ENCODE measurements around the gene BCKDHA. TPM values are rescaled to one million over a fixed set of nuclear protein-coding genes. Genes with fewer than 3 reads are reported as not detected.
A peak's percentile ranks its signal among the peaks of the same experiment; 100 is the strongest.
"Not testable (repeated sequence)": the region's sequence is repeated elsewhere in the genome, so short reads cannot be mapped to it uniquely, and the experiment has no call there.

Gene BCKDHA
- total and polyA plus RNA-seq, 4 experiments from 2014 or later = 23.6 to 65.1 (median 43.4) TPM

DNA sequence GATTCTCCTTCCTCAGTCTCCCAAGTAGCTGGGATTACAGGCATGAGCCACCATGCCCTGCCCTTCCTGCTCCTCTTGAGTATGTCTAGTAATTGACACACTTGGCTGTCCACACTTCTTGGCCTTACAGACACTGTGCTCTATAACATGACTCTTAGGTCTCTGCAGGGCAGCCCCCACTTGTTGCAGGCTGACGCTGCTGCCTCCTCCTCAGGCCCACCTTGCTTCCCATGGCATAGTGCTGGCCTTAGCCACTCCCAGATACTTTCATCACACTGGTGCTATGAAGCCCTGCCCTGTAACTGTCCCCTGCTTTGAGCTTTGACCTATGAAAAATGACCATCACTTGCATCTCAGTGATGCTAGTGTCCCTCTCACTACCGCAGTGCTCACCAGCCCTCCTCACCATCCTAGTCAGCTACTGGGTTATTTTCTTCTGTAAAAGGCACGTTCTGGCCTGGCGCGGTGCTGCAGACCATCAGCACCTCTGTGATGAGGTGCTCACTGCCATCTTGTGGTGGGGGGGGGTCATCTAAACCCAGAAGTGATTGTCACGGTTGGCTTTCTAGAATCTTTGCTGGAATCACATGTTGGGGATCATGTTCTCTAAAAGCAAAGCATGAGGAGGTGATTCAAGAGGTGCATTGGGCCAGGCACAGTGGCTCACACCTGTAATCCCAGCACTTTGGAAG lies 55.1 kb downstream of the BCKDHA start:
- no peak for DNase-seq
- Mint-ChIP-seq H3K27ac (no peak overlapping the region), H3K27me3 (peaks cover 1 to 8% of the 10 kb centered on the region in 2 donors), H3K4me1 (peaks cover 9 to 27% (median 13%) of the 10 kb centered on the region in 4 donors), H3K4me3 (peak overlapping the region in 1 of 8 donors; percentile 9), H3K9me3 (no peaks in the 10 kb centered on the region), H3K36me3 (no peaks in the 10 kb centered on the region)
- Histone ChIP-seq H3K4me3 (ENCODE audit: low read length in 2 of 2) (no peak overlapping the region), H3K27me3 (ENCODE audit: insufficient read depth, low read length) (no peaks in the 10 kb centered on the region), H3K27ac (ENCODE audit: low read depth, low read length) (no peak overlapping the region), H3K9me3 (ENCODE audit: control insufficient read depth in 1 of 2, low read length in 2 of 2) (no peaks in the 10 kb centered on the region), H3K36me3 (ENCODE audit: insufficient read depth, low read length) (no peaks in the 10 kb centered on the region), H3K4me1 (ENCODE audit: insufficient read depth, low read length) (peaks cover 22% of the 10 kb centered on the region)
- ChIA-PET POLR2A (ENCODE audit: partially characterized antibody) (no interaction called here), CTCF (ENCODE audit: partially characterized antibody) (interaction anchor here (1.2 to 7.6 kb wide), 4 partner anchors 107 to 144 kb away, joined by 5 to 96 read pairs (median 26); no protein-coding TSS in a partner anchor)
- intact Hi-C loops (cut with micrococcal nuclease) = no loop called here

DNA sequence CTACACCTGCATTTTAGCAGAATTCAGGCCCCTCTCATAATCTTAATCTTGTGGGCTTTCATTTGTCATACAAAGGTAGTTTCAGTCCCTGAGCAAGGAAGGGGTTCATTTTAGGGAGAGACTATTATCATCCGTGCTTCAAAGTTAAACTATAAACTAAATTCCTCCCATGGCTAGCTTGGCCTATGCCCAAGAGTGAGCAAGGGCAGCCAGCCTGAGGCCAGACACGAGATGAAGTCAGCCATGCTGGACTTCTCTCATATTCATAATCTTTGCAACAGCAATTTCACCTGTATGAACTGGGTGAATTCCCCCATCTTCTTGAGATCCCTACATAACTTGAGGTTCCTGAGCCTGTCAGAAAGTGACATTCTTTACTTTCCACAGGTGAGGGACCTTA lies 58.3 kb downstream of the BCKDHA start:
- Histone ChIP-seq H3K27ac (ENCODE audit: low read depth, low read length) (no peak overlapping the region), H3K36me3 (ENCODE audit: insufficient read depth, low read length) (no peaks in the 10 kb centered on the region), H3K4me1 (ENCODE audit: insufficient read depth, low read length) (peaks cover 16% of the 10 kb centered on the region), H3K9me3 (ENCODE audit: control insufficient read depth in 1 of 2, low read length in 2 of 2) (no peaks in the 10 kb centered on the region), H3K27me3 (ENCODE audit: insufficient read depth, low read length) (no peaks in the 10 kb centered on the region), H3K4me3 (ENCODE audit: low read length in 2 of 2) (no peak overlapping the region)
- Mint-ChIP-seq H3K27me3 (peaks cover 1 to 2% of the 10 kb centered on the region in 2 donors), H3K9me3 (no peaks in the 10 kb centered on the region), H3K36me3 (no peaks in the 10 kb centered on the region), H3K4me3 (no peak overlapping the region), H3K4me1 (peaks cover 8 to 16% (median 15%) of the 10 kb centered on the region in 4 donors), H3K27ac (peak overlapping the region in 1 of 7 donors; percentile 66)
- ChIA-PET CTCF (ENCODE audit: partially characterized antibody) (interaction anchor here (1.1 to 2.3 kb wide), 5 partner anchors 16 to 251 kb away, joined by 3 to 10 read pairs (median 4); partner anchors contain the start of gene DMAC2), POLR2A (ENCODE audit: partially characterized antibody) (interaction anchor here (0.9 to 1.6 kb wide), 2 partner anchors 103 to 115 kb away, joined by 3 to 6 read pairs; no protein-coding TSS in a partner anchor)
- intact Hi-C loops (cut with micrococcal nuclease) = no loop called here
- no peak for DNase-seq

- peak overlapping the region in 3 of 7 donors; percentile 44 to 79 (median 75) for H3K27ac Mint-ChIP-seq
- H3K27ac ChIP-seq (ENCODE audit: low read depth, low read length) = no peak overlapping the region
- peaks cover 8 to 16% (median 15%) of the 10 kb centered on the region in 4 donors for H3K4me1 Mint-ChIP-seq
- no peak for DNase-seq
- no peaks in the 10 kb centered on the region for H3K9me3 Mint-ChIP-seq
- peaks cover 16% of the 10 kb centered on the region for H3K4me1 ChIP-seq (ENCODE audit: insufficient read depth, low read length)
- no peak overlapping the region for H3K4me3 ChIP-seq (ENCODE audit: low read length in 2 of 2)
- H3K27me3 Mint-ChIP-seq = peaks cover 1 to 7% of the 10 kb centered on the region in 2 donors
- ChIA-PET POLR2A (ENCODE audit: partially characterized antibody) (interaction anchor here (0.9 to 1.6 kb wide), 3 partner anchors 103 to 119 kb away, joined by 3 to 6 read pairs (median 3); partner anchors contain the start of gene CEACAM21), CTCF (ENCODE audit: partially characterized antibody) (interaction anchor here (1.1 to 2.7 kb wide), 7 partner anchors 8 to 252 kb away, joined by 3 to 10 read pairs (median 4); partner anchors contain the start of gene DMAC2)
- no peaks in the 10 kb centered on the region for H3K36me3 ChIP-seq (ENCODE audit: insufficient read depth, low read length)
- no peaks in the 10 kb centered on the region for H3K36me3 Mint-ChIP-seq
- H3K4me3 Mint-ChIP-seq = peak overlapping the region in 1 of 8 donors; percentile 7
- H3K27me3 ChIP-seq (ENCODE audit: insufficient read depth, low read length) = no peaks in the 10 kb centered on the region
- intact Hi-C loops (cut with micrococcal nuclease) = no loop called here
- no peaks in the 10 kb centered on the region for H3K9me3 ChIP-seq (ENCODE audit: control insufficient read depth in 1 of 2, low read length in 2 of 2)
These were observed 58.8 kb downstream of the BCKDHA start for GRCh38 chr19:41456342-41456918.

GRCh38 chr19:41457241-41457640 lies 59.6 kb downstream of the BCKDHA start:
- no peaks in the 10 kb centered on the region for H3K36me3 Mint-ChIP-seq
- peak overlapping the region in 5 of 8 donors; percentile 12 to 70 (median 38) for H3K4me3 Mint-ChIP-seq
- intact Hi-C loops (cut with micrococcal nuclease) = no loop called here
- peaks cover 1 to 11% of the 10 kb centered on the region in 2 donors for H3K27me3 Mint-ChIP-seq
- peaks cover 8 to 16% (median 15%) of the 10 kb centered on the region in 4 donors for H3K4me1 Mint-ChIP-seq
- H3K4me1 ChIP-seq (ENCODE audit: insufficient read depth, low read length) = peaks cover 16% of the 10 kb centered on the region
- H3K9me3 ChIP-seq (ENCODE audit: control insufficient read depth in 1 of 2, low read length in 2 of 2) = no peaks in the 10 kb centered on the region
- H3K9me3 Mint-ChIP-seq = peaks cover 0 to 3% (median under 1%) of the 10 kb centered on the region in 8 donors
- H3K27ac ChIP-seq (ENCODE audit: low read depth, low read length) = no peak overlapping the region
- H3K36me3 ChIP-seq (ENCODE audit: insufficient read depth, low read length) = no peaks in the 10 kb centered on the region
- CTCF ChIA-PET (ENCODE audit: partially characterized antibody) = interaction anchor here (1.2 to 2.7 kb wide), 4 partner anchors 9 to 253 kb away, joined by 3 to 10 read pairs (median 6); no protein-coding TSS in a partner anchor
- peak overlapping the region in 5 of 7 donors; percentile 15 to 90 (median 58) for H3K27ac Mint-ChIP-seq
- no peaks in the 10 kb centered on the region for H3K27me3 ChIP-seq (ENCODE audit: insufficient read depth, low read length)
- POLR2A ChIA-PET (ENCODE audit: partially characterized antibody) = interaction anchor here (1.6 kb wide), 2 partner anchors 113 to 119 kb away, joined by 3 to 6 read pairs; partner anchors contain the start of gene CEACAM21
- H3K4me3 ChIP-seq (ENCODE audit: low read length in 2 of 2) = no peak overlapping the region
- DNase-seq = peak in 4 of 5 donors; percentile 20 to 55 (median 38)

- ChIA-PET CTCF (ENCODE audit: partially characterized antibody) (interaction anchor here (1.2 kb wide), 1 partner anchor 13 kb away, joined by 4 read pairs; no protein-coding TSS in a partner anchor), POLR2A (ENCODE audit: partially characterized antibody) (no interaction called here)
- peaks cover 17 to 32% of the 10 kb centered on the region in 2 donors for H3K27me3 Mint-ChIP-seq
- peaks cover 6 to 13% (median 8%) of the 10 kb centered on the region in 4 donors for H3K4me1 Mint-ChIP-seq
- H3K36me3 Mint-ChIP-seq = no peaks in the 10 kb centered on the region
- Histone ChIP-seq H3K4me1 (ENCODE audit: insufficient read depth, low read length) (peaks cover 4% of the 10 kb centered on the region), H3K27me3 (ENCODE audit: insufficient read depth, low read length) (no peaks in the 10 kb centered on the region), H3K27ac (ENCODE audit: low read depth, low read length) (no peak overlapping the region), H3K4me3 (ENCODE audit: low read length in 2 of 2) (no peak overlapping the region), H3K9me3 (ENCODE audit: control insufficient read depth in 1 of 2, low read length in 2 of 2) (no peaks in the 10 kb centered on the region), H3K36me3 (ENCODE audit: insufficient read depth, low read length) (no peaks in the 10 kb centered on the region)
- no peak overlapping the region for H3K27ac Mint-ChIP-seq
- peaks cover 0 to 13% (median 6%) of the 10 kb centered on the region in 8 donors for H3K9me3 Mint-ChIP-seq
- no peak overlapping the region for H3K4me3 Mint-ChIP-seq
- no peak for DNase-seq
- intact Hi-C loops (cut with micrococcal nuclease) = no loop called here
These were observed 64.9 kb downstream of the BCKDHA start for GRCh38 chr19:41462497-41462896.

DNA sequence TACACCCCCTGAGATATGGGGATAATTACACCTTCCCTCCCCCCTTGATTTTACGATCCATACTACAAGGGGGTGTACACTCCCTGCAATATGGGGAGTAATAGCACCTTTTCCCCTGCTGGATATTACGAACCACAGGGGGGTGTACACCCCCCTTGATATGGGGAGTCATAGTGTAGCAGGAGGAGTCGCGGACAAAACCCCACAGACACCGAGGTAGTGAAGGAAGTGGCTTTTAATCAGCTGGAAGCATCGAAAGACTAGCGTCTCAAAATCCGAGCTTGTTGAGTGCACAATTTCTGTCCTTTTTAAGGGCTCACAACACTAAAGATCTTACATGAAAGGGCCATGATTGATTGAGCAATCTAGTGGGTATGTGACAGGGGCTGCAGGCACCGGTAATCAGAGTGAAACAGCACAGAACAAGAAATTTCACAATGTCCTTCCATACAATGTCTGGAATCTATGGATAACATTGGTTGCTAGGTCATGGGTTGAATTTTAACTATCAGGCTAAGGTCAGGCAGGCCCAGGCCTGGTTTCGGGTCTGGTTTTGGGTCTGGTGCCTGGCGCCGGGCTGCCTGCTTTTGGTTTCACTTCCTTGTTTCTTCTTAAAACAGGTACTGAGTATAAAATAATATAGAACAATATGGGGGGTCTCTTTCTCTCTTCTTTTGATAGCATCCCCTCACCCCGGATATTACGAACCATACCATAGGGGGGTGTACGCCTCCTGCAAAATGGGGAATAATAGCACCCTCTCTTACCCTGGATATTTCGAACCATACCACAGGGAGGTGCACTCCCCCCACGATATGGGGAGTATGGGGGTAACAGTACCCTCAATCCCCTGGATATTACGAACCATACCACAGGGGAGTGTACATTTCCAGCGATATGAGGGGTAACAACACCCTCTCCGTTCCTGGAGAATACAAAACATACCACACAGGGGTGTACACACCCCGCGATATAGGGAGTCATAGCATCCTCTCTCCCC lies 65.9 kb downstream of the BCKDHA start:
- Mint-ChIP-seq H3K27me3 (peaks cover 19 to 36% of the 10 kb centered on the region in 2 donors), H3K4me3 (peak overlapping the region; percentile 10 to 66 (median 53)), H3K9me3 (peaks cover 0 to 13% (median 6%) of the 10 kb centered on the region in 8 donors), H3K27ac (peak overlapping the region in 4 of 7 donors; percentile 49 to 75 (median 70))
- H3K4me1 Mint-ChIP-seq; POLR2A ChIA-PET (ENCODE audit: partially characterized antibody); DNase-seq; H3K4me3 ChIP-seq (ENCODE audit: low read length in 2 of 2); H3K36me3 ChIP-seq (ENCODE audit: insufficient read depth, low read length); H3K27ac ChIP-seq (ENCODE audit: low read depth, low read length); intact Hi-C loops (cut with micrococcal nuclease); H3K36me3 Mint-ChIP-seq; H3K4me1 ChIP-seq (ENCODE audit: insufficient read depth, low read length); H3K27me3 ChIP-seq (ENCODE audit: insufficient read depth, low read length); H3K9me3 ChIP-seq (ENCODE audit: control insufficient read depth in 1 of 2, low read length in 2 of 2): not testable (repeated sequence)
- CTCF ChIA-PET (ENCODE audit: partially characterized antibody) = interaction anchor here (0.6 to 1.2 kb wide), 3 partner anchors 12 to 80 kb away, joined by 4 to 5 read pairs (median 4); no protein-coding TSS in a partner anchor

Measured in CD4-positive, alpha-beta memory T cell (primary cell).